Fibroblast of lung (primary cell): ENCODE results near the gene WBP1L. TPM values are rescaled to one million over a fixed set of nuclear protein-coding genes. Genes with fewer than 3 reads are reported as not detected.

Source experiments
- DNase-seq, 2 donors: peaks; one replicate each; pipeline versions ENCODE4 v3.0.0 to v3.0.0-alpha.2; 2010; ENCODE audit warnings: low read depth in 2 of 2
- H2AFZ ChIP-seq: 2 replicates; pipeline ENCODE4 v1.5.1; 2012; ENCODE audit warnings: low read length, control low read depth, inconsistent platforms
- H3K27ac ChIP-seq: 2 replicates; pipeline ENCODE4 v1.5.1; 2011; ENCODE audit warnings: low read length, control low read depth; ENCODE audit not compliant: insufficient read depth
- H3K27me3 ChIP-seq: 2 replicates; pipeline ENCODE4 v1.5.1; 2011; ENCODE audit warnings: mild to moderate bottlenecking, low read length; ENCODE audit not compliant: control insufficient read depth, insufficient read depth
- H3K36me3 ChIP-seq: 2 replicates; pipeline ENCODE4 v1.5.1; 2011; ENCODE audit warnings: low read length; ENCODE audit not compliant: control insufficient read depth, insufficient read depth
- H3K4me1 ChIP-seq: 2 replicates; pipeline ENCODE4 v1.5.1; 2011; ENCODE audit warnings: low read length; ENCODE audit not compliant: control insufficient read depth, insufficient read depth; ENCODE audit errors: extremely low read depth
- H3K4me2 ChIP-seq: 2 replicates; pipeline ENCODE4 v1.5.1; 2011; ENCODE audit warnings: low read length, control low read depth; ENCODE audit not compliant: insufficient read depth; ENCODE audit errors: extremely low read depth
- H3K4me3 ChIP-seq, 4 experiments: fragments of 200-600 bp in 1 of 4; sonication (generic) in 1 of 4; replicated peaks in 1 of 4; 2 replicates each; pipeline ENCODE4 v1.5.1; 2011 to 2016; ENCODE audit warnings: low read length in 4 of 4, low read depth in 3 of 4, mild to moderate bottlenecking in 3 of 4, control low read depth in 2 of 4, inconsistent platforms in 1 of 4, mixed read lengths in 1 of 4; ENCODE audit not compliant: insufficient read depth in 1 of 4; ENCODE audit errors: control extremely low read depth in 1 of 4
- H3K79me2 ChIP-seq: 2 replicates; pipeline ENCODE4 v1.5.1; 2012; ENCODE audit warnings: mild to moderate bottlenecking, low read length, inconsistent platforms; ENCODE audit not compliant: control insufficient read depth, insufficient read depth
- H3K9ac ChIP-seq: 2 replicates; pipeline ENCODE4 v1.5.1; 2011; ENCODE audit warnings: mild to moderate bottlenecking, low read length, control low read depth; ENCODE audit not compliant: insufficient read depth
- H3K9me3 ChIP-seq: 2 replicates; pipeline ENCODE4 v1.5.1; 2012; ENCODE audit warnings: low read depth, low read length; ENCODE audit not compliant: control insufficient read depth, insufficient read depth
- H4K20me1 ChIP-seq: 2 replicates; pipeline ENCODE4 v1.5.1; 2011; ENCODE audit warnings: low read length; ENCODE audit not compliant: control insufficient read depth, insufficient read depth; ENCODE audit errors: extremely low read depth
- EZH2 ChIP-seq: IDR thresholded peaks from 2 replicates; pipeline ENCODE4 v1.5.1; 2012; ENCODE audit warnings: low read length, control low read depth, mild to moderate bottlenecking; ENCODE audit errors: missing control alignments
- polyA plus RNA-seq, 2 donors: library from polyadenylated mRNA; depleted of rRNA in 1 of 2; stranded (reverse) in 1 of 2; unstranded in 1 of 2; fragments of >200 nt; gene quantifications; 2 replicates each; pipeline ENCODE4 v1.2.1, GENCODE V29; 2011 to 2012; ENCODE audit warnings: missing spikeins in 1 of 2
- total RNA-seq: library from RNA; depleted of rRNA; stranded (reverse); fragments of >200 nt; gene quantifications from 2 replicates; pipeline ENCODE4 v1.2.1, GENCODE V29; 2014
- TF ChIP-seq, protein P1 (sequence below), 2 donors: IDR thresholded peaks in 1 of 2; conservative IDR thresholded peaks in 1 of 2; 1 replicate in 1 of 2; 2 replicates in 1 of 2; pipeline ENCODE4 v1.5.1; 2011 to 2012; ENCODE audit warnings: low read length in 2 of 2, control low read depth in 1 of 2, inconsistent platforms in 1 of 2, low read depth in 1 of 2, mild to moderate bottlenecking in 1 of 2

Gene WBP1L
- total and polyA plus RNA-seq, 2 donors (not counting 1 experiment from before 2014, with no cell fraction given), result 36.8 to 40.0 TPM

DNA sequence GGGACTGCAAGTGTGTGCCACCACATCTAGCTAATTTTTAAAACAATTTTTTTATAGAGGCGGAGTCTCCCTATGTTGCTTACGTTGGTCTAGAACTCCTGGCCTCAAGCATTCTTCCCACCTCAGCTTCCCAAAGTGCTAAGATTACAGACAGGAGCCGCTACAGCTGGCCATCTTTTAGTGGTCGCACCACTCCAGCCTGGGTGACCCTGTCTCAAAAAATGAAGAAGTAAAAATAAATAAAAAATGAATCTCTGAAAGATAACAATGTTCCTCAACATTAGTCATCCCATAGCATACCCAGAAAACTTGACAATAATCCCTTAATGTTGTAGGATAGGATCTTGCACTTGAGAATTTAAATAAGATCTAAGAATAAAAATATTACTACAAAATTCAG is 18.2 kb downstream of the WBP1L start:
- H3K27me3 ChIP-seq, result no peaks in the 10 kb centered on the region
- no peak overlapping the region for H2AFZ ChIP-seq
- H3K79me2 ChIP-seq, result peaks cover 10% of the 10 kb centered on the region
- no peak overlapping the region for H3K4me2 ChIP-seq
- H3K9ac ChIP-seq, result no peak overlapping the region
- no peak for DNase-seq
- H3K36me3 ChIP-seq, result no peaks in the 10 kb centered on the region
- no peak overlapping the region for H3K4me3 ChIP-seq
- peaks cover 2% of the 10 kb centered on the region for H3K4me1 ChIP-seq
- H3K27ac ChIP-seq, result no peak overlapping the region
- H3K9me3 ChIP-seq, result no peaks in the 10 kb centered on the region
- TF ChIP-seq EZH2, result no peak
- TF ChIP-seq, protein P1, sequence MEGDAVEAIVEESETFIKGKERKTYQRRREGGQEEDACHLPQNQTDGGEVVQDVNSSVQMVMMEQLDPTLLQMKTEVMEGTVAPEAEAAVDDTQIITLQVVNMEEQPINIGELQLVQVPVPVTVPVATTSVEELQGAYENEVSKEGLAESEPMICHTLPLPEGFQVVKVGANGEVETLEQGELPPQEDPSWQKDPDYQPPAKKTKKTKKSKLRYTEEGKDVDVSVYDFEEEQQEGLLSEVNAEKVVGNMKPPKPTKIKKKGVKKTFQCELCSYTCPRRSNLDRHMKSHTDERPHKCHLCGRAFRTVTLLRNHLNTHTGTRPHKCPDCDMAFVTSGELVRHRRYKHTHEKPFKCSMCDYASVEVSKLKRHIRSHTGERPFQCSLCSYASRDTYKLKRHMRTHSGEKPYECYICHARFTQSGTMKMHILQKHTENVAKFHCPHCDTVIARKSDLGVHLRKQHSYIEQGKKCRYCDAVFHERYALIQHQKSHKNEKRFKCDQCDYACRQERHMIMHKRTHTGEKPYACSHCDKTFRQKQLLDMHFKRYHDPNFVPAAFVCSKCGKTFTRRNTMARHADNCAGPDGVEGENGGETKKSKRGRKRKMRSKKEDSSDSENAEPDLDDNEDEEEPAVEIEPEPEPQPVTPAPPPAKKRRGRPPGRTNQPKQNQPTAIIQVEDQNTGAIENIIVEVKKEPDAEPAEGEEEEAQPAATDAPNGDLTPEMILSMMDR (conservative IDR thresholded peaks at IDR 0.05 in 1 of 2, IDR thresholded peaks at IDR 0.05 in 1 of 2; ENCODE audit: low read depth in 1 of 2, low read length in 2 of 2), result no peak
- no peaks in the 10 kb centered on the region for H4K20me1 ChIP-seq

DNA sequence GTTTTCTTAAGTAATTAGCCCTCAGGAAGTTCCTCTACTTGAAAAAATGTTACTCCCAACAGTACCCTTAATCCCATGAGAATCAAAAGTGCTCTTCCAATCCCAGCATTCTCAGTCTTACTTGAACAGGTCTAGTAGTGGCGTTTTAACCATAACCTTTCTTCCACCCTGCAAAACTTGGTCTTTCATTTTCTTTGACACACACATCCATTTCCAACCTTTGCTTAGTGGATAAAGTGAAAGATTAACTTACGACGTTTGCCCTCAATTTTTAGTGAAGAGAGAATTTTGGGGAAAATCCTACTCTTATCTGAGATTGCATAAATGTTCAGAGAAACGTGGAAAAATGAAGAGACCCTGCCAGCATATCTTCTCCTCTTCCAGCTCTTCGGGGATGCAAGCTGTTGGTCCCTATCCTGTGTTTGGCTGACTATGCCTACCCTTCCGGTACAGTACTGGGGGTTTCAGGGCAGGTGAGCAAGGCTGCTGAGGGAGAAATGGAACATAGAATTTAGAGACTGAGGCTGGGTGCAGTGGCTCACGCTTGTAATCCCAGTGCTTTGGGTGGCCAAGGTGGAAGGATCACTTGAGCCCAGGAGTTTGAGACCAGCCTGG is 18.8 kb downstream of the WBP1L start:
- no peaks in the 10 kb centered on the region for H3K36me3 ChIP-seq
- H3K27me3 ChIP-seq, result no peaks in the 10 kb centered on the region
- H3K27ac ChIP-seq, result no peak overlapping the region
- H3K4me2 ChIP-seq, result no peak overlapping the region
- peaks cover 2% of the 10 kb centered on the region for H3K4me1 ChIP-seq
- H3K79me2 ChIP-seq, result peaks cover 7% of the 10 kb centered on the region
- H3K4me3 ChIP-seq, result no peak overlapping the region
- no peak overlapping the region for H3K9ac ChIP-seq
- DNase-seq, result no peak
- H3K9me3 ChIP-seq, result no peaks in the 10 kb centered on the region
- TF ChIP-seq, protein P1 (conservative IDR thresholded peaks at IDR 0.05 in 1 of 2, IDR thresholded peaks at IDR 0.05 in 1 of 2; ENCODE audit: low read depth in 1 of 2, low read length in 2 of 2), result no peak
- TF ChIP-seq EZH2, result no peak
- H2AFZ ChIP-seq, result no peak overlapping the region
- no peaks in the 10 kb centered on the region for H4K20me1 ChIP-seq

DNA sequence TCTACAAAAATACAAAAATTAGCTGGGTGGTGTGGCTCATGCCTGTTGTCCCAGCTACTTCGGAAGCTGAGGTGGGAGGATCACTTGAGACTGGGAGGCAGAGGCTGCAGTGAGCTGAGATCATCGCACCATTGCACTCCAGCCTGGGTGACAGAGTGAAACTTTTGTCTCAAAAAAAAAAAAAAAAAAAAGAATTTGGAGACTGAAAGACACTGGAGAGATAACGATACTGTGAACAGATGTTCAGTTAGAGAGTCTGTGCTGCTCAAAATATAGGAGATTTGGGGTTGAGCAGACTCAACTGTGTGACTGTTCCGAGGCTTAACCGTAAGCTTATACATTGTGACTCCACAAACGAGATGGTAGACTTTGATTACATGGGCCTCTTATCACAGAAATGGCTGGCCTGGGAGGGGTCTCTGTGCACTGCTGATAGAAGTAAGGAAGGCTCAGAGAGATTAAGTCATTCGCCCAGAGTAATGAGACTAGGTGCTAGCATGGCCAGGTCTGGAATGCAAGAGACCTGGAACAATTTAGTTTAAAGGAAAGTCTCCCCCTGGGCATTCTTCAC is 19.4 kb downstream of the WBP1L start:
- Histone ChIP-seq H3K27ac (no peak overlapping the region), H3K36me3 (no peaks in the 10 kb centered on the region), H3K4me2 (no peak overlapping the region), H2AFZ (no peak overlapping the region), H3K4me3 (no peak overlapping the region), H3K79me2 (peaks cover 7% of the 10 kb centered on the region), H3K4me1 (peaks cover 2% of the 10 kb centered on the region), H3K9me3 (no peaks in the 10 kb centered on the region), H3K9ac (no peak overlapping the region), H3K27me3 (no peaks in the 10 kb centered on the region), H4K20me1 (no peaks in the 10 kb centered on the region)
- DNase-seq, result no peak
- TF ChIP-seq EZH2, result no peak
- TF ChIP-seq, protein P1 (conservative IDR thresholded peaks at IDR 0.05 in 1 of 2, IDR thresholded peaks at IDR 0.05 in 1 of 2; ENCODE audit: low read depth in 1 of 2, low read length in 2 of 2), result no peak
